ENCODE data around the gene CYP4F2. TPM values are rescaled to one million over a fixed set of nuclear protein-coding genes. Genes with fewer than 3 reads are reported as not detected.
"Not testable (repeated sequence)": the region's sequence is repeated elsewhere in the genome, so short reads cannot be mapped to it uniquely, and the experiment has no call there.

CYP4F2 gene
- total RNA-seq, 2 experiments from 2014 or later: 0.14 TPM; not detected in 1

DNA sequence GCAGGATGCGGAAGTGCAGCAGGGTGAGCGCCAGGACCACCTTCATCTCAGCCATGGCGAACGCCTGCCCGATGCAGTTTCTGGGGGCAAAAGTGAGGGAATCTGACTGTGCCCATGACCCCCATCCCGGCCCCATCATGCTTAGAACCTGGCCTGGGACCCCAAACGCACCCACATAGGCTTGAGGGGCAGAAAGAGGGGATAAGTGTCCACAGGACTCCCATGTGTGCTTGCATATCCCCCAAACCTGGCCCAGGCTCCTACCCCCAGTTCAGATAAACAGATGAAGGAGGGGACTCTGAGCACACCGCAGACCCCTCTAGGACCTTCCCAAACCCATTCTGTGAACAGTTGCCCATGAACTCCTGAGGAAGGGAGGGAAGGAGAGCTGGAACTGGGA lies 16.0 kb upstream of the CYP4F2 start:
- DNase-seq: no peak

DNA sequence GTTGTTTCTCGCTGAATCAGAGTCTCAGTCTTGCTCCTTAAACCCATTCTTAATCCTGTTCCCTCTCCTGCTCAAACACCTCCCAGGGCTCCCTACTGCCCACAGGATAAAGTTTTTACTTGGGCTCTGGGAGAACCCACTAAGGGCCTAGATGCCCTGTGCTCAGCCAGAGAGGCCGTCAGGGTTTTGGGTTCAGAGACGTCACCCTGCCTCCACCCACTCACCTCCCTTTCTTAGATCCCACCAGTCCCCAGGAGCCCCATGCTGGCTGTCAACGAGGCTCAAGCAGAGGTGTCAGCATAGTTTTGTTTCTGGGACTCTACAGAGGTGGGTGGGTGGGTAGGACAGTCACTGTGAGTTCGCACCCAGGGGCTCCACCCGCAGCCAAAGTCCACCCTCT lies 15.5 kb upstream of the CYP4F2 start:
- H3K27ac Mint-ChIP-seq: no peak overlapping the region
- peaks cover 3% of the 10 kb centered on the region for H3K4me1 Mint-ChIP-seq
- H3K27me3 Mint-ChIP-seq: peaks cover 66% of the 10 kb centered on the region
- no peak for DNase-seq
- no peak overlapping the region for H3K4me3 Mint-ChIP-seq
- H3K36me3 Mint-ChIP-seq: peaks cover 3% of the 10 kb centered on the region
- peaks cover 4% of the 10 kb centered on the region for H3K9me3 Mint-ChIP-seq

More for the DNA sequence above, 16.0 kb upstream of the CYP4F2 start:
- peaks cover 3% of the 10 kb centered on the region for H3K4me1 Mint-ChIP-seq
- peaks cover 66% of the 10 kb centered on the region for H3K27me3 Mint-ChIP-seq
- peaks cover 3% of the 10 kb centered on the region for H3K36me3 Mint-ChIP-seq
- peaks cover 4% of the 10 kb centered on the region for H3K9me3 Mint-ChIP-seq
- H3K27ac Mint-ChIP-seq: no peak overlapping the region
- H3K4me3 Mint-ChIP-seq: no peak overlapping the region

DNA sequence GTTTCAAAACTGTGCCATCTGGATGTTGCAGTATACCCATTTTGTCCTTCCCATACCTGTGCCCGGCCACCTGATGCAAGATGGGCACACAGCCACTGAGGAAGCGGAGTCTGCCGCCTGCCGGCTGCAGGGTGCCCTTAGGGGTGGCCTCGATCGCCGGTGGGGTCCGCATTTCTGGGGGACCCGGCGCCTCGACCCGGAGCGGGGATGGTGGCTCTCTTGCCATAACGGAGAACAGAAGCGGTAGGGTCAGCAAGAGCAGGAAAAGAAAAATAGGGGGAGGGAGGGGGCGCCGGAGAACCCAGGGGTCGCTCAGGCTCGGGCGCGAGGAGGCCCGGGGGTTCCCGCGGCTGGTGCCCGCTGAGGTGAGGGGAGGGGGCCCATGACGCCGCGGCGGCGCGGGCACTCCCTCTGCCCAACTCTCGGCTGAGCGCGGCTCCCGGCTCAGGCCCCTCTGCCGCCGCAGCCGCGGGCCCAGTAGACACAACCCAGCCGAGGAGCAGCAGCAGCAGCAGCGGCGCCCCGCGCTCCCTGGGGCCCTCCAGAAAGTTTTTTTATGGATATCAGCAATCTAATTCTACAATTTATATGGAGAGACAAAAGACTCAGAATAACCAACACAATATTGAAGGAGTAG lies 13.8 kb upstream of the CYP4F2 start:
- peaks cover 64% of the 10 kb centered on the region for H3K27me3 Mint-ChIP-seq

DNA sequence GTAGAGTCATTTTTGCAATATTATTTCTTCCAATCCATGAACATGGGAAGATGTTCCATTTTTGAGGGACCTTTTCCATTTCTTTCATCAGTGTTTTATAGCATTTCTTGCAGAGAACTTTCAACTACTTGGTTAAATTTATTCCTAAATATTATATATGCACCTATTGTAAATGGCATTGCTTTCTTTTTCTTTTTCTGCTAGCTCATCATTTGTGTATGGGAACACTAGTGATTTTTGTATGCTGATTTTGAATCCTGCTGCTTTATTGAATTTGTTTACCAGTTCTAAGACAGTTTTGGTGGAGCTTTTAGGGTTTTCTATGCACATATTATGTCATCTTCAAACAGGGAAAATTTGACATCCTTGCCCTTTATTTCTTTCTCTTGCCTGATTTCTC lies 7.2 kb upstream of the CYP4F2 start:
- Mint-ChIP-seq H3K27ac (no peak overlapping the region), H3K27me3 (peaks cover 31% of the 10 kb centered on the region), H3K36me3 (no peaks in the 10 kb centered on the region), H3K9me3 (no peaks in the 10 kb centered on the region), H3K4me1 (peaks cover 8% of the 10 kb centered on the region), H3K4me3 (no peak overlapping the region)
- DNase-seq: no peak

More for the DNA sequence above, 13.8 kb upstream of the CYP4F2 start:
- H3K36me3 Mint-ChIP-seq: peaks cover 3% of the 10 kb centered on the region
- peaks cover 3% of the 10 kb centered on the region for H3K4me1 Mint-ChIP-seq
- H3K27ac Mint-ChIP-seq: no peak overlapping the region
- no peak for DNase-seq
- peaks cover 4% of the 10 kb centered on the region for H3K9me3 Mint-ChIP-seq
- peak overlapping the region; percentile 26 for H3K4me3 Mint-ChIP-seq

DNA sequence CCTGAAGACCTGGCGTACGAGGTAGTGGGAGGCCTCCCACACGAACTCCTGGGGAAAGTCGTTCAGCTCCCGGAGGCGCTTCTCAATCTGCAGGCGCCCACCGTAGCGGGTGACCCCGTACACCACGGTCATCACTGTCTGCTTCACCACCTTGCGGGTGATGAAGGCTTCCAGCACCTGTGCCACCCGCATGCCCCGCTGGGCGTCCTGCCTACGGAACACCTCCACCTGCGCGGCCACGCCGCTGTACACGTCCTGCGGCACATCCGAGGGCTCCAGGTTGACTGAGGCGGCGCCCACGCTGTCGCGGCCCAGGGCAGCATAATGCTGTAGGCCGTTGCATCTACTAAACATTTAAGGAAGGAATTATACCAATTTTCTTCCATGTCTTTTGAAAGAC lies 5.0 kb upstream of the CYP4F2 start:
- H3K4me1 Mint-ChIP-seq, DNase-seq, H3K27ac Mint-ChIP-seq, H3K36me3 Mint-ChIP-seq, H3K9me3 Mint-ChIP-seq, H3K4me3 Mint-ChIP-seq: not testable (repeated sequence)
- H3K27me3 Mint-ChIP-seq: peaks cover 25% of the 10 kb centered on the region

DNA sequence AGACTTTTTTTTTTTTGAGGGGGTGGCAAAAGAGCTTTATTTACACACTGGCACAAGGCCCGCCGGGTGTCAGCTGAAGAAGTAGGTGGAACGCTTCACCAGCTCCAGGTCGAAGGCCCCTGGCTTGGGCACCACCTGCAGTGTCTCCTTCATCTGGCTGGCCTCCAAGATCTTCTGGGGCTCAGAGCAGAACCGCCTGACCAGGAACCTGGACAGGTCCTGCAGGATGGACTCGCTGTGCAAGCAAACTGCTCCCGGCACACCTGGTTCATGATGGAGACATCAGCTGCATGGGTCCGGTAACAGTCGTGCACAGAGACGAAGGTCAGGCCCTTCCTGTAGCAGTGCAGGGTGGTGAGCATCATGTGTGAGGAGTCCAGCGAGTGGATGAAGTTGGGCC lies 4.4 kb upstream of the CYP4F2 start:
- no peak overlapping the region for H3K27ac Mint-ChIP-seq
- no peak for DNase-seq
- H3K27me3 Mint-ChIP-seq: peaks cover 22% of the 10 kb centered on the region
- H3K9me3 Mint-ChIP-seq: no peaks in the 10 kb centered on the region
- no peak overlapping the region for H3K4me3 Mint-ChIP-seq
- no peaks in the 10 kb centered on the region for H3K36me3 Mint-ChIP-seq
- H3K4me1 Mint-ChIP-seq: peaks cover 8% of the 10 kb centered on the region

DNA sequence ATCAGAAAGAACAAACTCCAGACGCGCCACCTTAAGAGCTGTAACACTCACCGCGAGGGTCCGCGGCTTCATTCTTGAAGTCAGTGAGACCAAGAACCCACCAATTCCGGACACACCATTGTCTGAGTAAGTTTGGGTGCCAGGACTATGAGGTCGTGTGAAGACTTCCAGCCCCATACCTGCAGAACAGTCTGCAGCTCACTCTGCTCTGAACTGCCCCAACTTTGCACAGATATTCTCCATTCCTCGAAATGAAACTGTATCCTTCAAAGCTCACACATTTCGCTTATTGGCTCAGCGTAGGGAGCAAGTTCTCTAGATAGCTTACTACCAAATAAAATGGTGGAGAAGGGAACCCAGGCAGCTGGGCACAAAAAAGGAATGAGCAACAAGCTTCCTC lies 2.6 kb upstream of the CYP4F2 start:
- peaks cover 8% of the 10 kb centered on the region for H3K4me1 Mint-ChIP-seq
- H3K27me3 Mint-ChIP-seq: peaks cover 8% of the 10 kb centered on the region
- no peaks in the 10 kb centered on the region for H3K9me3 Mint-ChIP-seq
- H3K36me3 Mint-ChIP-seq: no peaks in the 10 kb centered on the region
- peak overlapping the region; percentile 76 for H3K4me3 Mint-ChIP-seq
- no peak for DNase-seq
- no peak overlapping the region for H3K27ac Mint-ChIP-seq

DNA sequence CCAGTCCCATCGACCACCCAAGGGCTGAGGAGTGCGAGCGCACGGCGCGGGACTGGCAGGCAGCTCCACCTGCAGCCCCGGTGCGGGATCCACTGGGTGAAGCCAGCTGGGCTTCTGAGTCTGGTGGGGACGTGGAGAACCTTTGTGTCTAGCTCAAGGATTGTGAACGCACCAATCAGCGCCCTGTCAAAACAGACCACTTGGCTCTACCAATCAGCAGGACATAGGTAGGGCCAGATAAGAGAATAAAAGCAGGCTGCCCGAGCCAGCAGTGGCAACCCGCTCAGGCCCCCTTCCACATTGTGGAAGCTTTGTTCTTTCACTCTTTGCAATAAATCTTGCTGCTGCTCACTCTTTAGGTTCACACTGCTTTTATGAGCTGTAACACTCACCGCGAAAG lies 2.2 kb upstream of the CYP4F2 start:
- H3K27ac Mint-ChIP-seq, H3K27me3 Mint-ChIP-seq, H3K9me3 Mint-ChIP-seq, H3K36me3 Mint-ChIP-seq, H3K4me1 Mint-ChIP-seq: not testable (repeated sequence)
- DNase-seq: peak; percentile 9
- peak overlapping the region; percentile 76 for H3K4me3 Mint-ChIP-seq

DNA sequence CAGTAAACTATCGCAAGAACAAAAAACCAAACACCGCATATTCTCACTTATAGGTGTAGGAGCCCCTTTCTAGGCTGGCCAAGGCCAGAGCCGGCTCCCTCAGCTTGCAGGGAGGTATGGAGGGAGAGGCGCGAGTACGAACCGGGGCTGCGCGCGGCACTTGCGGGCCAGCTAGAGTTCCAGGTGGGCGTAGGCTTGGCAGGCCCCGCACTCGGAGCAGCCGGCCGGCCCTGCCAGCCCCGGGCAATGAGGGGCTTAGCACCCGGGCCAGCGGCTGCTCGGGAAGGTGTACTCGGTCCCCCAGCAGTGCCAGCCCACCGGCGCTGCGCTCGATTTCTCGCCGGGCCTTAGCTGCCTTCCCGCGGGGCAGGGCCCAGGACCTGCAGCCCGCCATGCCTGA lies 1.7 kb upstream of the CYP4F2 start:
- Mint-ChIP-seq H3K27me3 (peaks cover 11% of the 10 kb centered on the region), H3K4me3 (peak overlapping the region; percentile 35)
- not testable (repeated sequence) for H3K9me3 Mint-ChIP-seq, H3K36me3 Mint-ChIP-seq, H3K27ac Mint-ChIP-seq, H3K4me1 Mint-ChIP-seq
- DNase-seq: peak; percentile 9

DNA sequence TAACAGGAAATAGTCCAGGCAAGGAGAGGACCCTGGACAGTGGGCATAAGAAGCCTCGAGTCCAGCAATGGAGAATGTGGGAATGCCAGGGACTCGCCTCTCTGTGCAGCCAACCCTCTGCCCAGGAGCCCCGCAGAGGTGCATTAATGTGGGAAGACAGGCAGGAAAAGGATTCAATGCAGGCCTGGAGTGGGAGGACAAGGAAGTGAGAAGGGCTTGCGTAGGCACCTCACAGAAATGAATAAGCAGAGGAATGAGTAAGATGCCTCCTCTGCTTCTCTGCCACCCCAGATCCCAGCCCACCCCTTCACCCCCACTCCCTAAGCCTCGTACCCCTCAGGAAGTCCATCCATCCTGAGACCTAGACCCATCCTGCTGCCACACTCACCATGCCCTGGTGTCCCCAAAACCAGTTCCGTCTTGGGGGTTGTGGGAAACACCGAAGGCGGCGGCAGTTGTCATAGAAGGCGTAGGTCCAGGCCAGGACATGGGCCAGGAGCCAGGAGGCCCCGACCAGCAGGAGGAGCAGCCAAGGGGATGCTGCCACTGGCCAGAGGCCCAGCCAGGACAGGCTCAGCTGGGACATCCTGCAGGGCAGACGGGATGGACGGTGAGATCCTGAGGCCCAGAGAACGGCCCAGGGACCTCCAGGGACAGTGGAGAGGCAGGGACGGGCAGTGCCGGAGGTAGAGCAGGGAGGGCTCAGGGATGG lies 692 bp downstream of the CYP4F2 start:
- Mint-ChIP-seq H3K4me1 (peaks cover 8% of the 10 kb centered on the region), H3K4me3 (no peak overlapping the region)

DNA sequence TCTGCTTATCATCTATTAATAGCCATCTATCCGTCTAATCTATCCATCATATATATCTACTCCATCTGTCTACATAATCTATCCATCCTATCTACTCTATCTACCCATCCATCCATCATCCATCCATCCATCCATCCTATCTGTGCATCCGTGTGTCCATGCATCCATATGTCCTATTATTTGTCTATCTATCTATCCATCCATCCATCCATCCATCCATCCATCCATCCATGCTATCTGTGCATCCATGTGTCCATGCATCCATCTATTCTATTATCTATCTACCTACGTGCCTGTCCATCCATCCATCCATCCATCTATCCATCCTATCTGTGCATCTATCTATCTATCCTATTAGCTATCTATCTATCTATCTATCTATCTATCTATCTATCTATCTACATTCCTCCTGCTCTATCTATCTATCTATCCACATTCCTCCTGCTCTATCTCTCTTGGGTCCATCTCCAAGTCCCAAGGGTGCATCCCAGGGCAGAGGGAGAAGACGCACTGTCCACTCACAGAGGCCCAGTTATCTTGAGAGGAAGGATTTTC lies 1.9 kb downstream of the CYP4F2 start:
- H3K27ac Mint-ChIP-seq: no peak overlapping the region
- H3K36me3 Mint-ChIP-seq: no peaks in the 10 kb centered on the region
- H3K27me3 Mint-ChIP-seq: peaks cover 10% of the 10 kb centered on the region
- no peaks in the 10 kb centered on the region for H3K9me3 Mint-ChIP-seq
- no peak overlapping the region for H3K4me3 Mint-ChIP-seq
- no peak for DNase-seq
- peaks cover 7% of the 10 kb centered on the region for H3K4me1 Mint-ChIP-seq

More for the DNA sequence above, 692 bp downstream of the CYP4F2 start:
- Mint-ChIP-seq H3K9me3 (no peaks in the 10 kb centered on the region), H3K27ac (no peak overlapping the region), H3K27me3 (peaks cover 11% of the 10 kb centered on the region), H3K36me3 (no peaks in the 10 kb centered on the region)
- DNase-seq: no peak

DNA sequence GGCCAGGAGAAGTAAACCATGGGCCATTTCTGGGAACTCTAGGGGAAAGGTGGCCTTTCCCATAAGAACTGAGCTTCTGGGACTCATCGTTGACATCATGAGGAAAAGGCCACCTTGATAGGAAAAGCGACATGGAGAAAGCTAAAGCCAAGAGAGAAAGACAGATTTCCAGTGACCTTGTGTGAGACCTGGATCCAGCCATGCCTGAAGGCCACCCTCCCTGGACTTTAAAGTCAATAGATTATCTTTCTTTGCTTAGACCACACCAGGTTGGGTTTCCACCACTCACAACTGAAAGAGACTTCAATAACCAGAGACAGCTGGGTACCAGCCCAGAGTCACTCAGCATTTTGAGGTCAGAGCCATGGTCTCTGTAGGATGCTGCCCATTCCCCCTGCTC lies 3.5 kb downstream of the CYP4F2 start:
- Mint-ChIP-seq H3K27me3 (peaks cover 4% of the 10 kb centered on the region), H3K36me3 (no peaks in the 10 kb centered on the region), H3K4me1 (no peaks in the 10 kb centered on the region), H3K27ac (no peak overlapping the region), H3K4me3 (no peak overlapping the region), H3K9me3 (no peaks in the 10 kb centered on the region)
- no peak for DNase-seq

DNA sequence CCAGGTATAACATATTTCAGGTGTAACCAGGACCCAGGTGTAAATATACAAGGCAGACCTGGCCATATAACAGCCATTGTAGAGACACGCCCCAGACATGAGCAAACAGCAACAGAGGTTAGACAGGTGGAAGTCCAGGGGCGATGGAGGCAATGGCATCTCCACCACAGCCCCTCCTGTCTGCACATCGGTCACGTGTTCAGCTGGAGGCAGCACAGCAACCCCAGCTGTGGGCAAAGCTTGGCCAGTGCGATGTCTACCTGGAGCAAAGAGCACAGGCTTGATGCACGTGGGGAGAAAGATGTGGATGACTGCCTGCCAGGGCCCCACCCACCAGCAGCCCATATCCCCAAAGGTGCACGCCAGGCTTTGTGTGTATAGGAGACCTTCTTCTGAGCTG lies 4.4 kb downstream of the CYP4F2 start:
- Mint-ChIP-seq H3K9me3 (no peaks in the 10 kb centered on the region), H3K4me3 (no peak overlapping the region), H3K4me1 (no peaks in the 10 kb centered on the region), H3K27ac (no peak overlapping the region), H3K36me3 (no peaks in the 10 kb centered on the region), H3K27me3 (peaks cover 4% of the 10 kb centered on the region)
- DNase-seq: no peak

DNA sequence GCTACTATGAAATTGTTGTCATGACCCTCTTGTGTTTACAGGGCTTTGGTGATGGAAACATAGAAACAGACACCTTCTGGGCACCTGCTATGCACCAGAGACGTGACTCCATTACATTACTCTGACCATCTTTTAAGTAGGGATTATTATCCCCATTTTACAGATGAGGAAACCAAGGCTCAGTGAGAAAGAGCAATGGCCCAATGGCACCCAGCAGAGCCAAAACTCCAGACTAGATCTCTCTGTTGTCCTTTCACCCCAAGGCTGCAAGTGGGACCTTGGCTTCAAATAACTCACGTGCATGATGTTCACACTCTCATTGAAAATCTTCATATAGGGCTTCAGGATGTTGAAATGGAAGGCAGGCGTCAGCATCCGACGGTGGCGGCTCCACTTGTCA lies 5.9 kb downstream of the CYP4F2 start:
- Mint-ChIP-seq H3K4me3 (no peak overlapping the region), H3K36me3 (no peaks in the 10 kb centered on the region), H3K27me3 (peaks cover 4% of the 10 kb centered on the region), H3K9me3 (no peaks in the 10 kb centered on the region), H3K4me1 (no peaks in the 10 kb centered on the region), H3K27ac (no peak overlapping the region)
- no peak for DNase-seq

DNA sequence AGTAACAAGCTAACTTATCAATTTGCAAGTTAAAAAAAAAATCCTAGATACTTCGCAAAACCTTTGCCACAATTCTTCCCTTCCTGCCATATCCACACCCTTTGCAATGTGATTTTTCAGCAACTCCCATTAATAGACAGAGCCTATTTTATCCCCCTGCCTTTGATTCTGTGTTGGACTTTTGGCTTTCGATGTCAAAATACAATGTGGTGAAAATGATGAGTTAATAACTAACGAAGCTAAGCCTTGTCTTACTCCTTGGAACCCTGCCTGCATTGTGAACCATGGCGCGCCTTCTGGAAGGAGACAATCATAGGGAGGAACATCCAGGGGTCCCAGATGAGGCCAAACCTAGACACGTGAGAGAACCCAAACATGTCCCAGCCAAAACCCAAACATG lies 6.4 kb downstream of the CYP4F2 start:
- Mint-ChIP-seq H3K4me3 (no peak overlapping the region), H3K36me3 (no peaks in the 10 kb centered on the region), H3K9me3 (no peaks in the 10 kb centered on the region), H3K4me1 (no peaks in the 10 kb centered on the region), H3K27me3 (peaks cover 4% of the 10 kb centered on the region), H3K27ac (no peak overlapping the region)
- DNase-seq: no peak

DNA sequence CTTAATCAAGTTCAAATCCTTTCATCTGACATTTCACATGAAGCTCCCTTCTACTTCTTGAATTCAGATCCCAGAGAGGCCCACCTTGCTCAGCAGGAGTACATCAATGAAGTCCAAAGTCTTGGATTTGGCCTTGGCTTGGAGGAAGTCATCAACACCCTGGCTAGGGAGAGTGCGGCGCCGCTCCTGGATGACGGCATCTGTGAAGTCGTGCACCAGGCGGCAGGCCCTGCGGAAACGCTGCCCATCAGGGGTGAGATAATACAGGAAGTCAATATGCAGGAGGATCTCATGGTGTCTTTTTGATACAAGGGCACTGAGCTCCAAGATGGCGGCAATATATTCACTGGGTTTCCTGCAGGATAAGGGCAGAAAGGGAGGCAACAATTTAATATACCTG lies 8.5 kb downstream of the CYP4F2 start:
- not testable (repeated sequence) for DNase-seq, H3K27ac Mint-ChIP-seq, H3K36me3 Mint-ChIP-seq, H3K9me3 Mint-ChIP-seq, H3K27me3 Mint-ChIP-seq, H3K4me1 Mint-ChIP-seq, H3K4me3 Mint-ChIP-seq
